C4-2B (cell line): ENCODE measurements around the gene NPHP4.

Experiments used
- CTCF ChIP-seq: fragments of 450-650 bp; conservative IDR thresholded peaks from 2 replicates; pipeline ENCODE4 v1.5.1; 2017; ENCODE audit warnings: mild to moderate bottlenecking
- ZFX ChIP-seq: fragments of 450-650 bp; IDR thresholded peaks from 2 replicates; pipeline ENCODE4 v1.6.1; 2017

DNA sequence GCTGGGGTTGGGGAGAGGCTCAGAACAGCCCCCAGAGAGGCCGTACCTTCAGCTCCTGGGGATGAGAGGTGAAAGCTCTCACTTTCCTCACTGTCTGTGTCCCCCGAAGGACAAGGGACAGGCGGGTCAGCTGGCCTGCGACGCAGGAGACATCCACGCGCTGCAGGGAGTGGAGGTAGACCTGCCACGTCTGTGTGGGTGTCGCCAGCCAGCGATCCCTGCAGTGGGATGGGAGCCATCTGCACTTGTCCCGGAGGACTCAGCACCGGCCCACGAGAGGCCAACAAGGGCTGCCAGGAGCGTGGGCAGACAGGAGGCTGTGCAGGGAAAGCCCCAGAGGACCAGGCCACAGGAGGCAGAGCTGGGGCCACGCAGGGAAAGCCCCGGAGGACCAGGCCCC is 127.2 kb downstream of the NPHP4 start:
- TF ChIP-seq CTCF (no peak), ZFX (no peak)
